ENCODE results near the gene ANAPC2. TPM values are rescaled to one million over a fixed set of nuclear protein-coding genes. Genes with fewer than 3 reads are reported as not detected.

ANAPC2 gene
- total RNA-seq, 4 donors from 2014 or later, result 18.7 to 28.7 (median 25.1) TPM

DNA sequence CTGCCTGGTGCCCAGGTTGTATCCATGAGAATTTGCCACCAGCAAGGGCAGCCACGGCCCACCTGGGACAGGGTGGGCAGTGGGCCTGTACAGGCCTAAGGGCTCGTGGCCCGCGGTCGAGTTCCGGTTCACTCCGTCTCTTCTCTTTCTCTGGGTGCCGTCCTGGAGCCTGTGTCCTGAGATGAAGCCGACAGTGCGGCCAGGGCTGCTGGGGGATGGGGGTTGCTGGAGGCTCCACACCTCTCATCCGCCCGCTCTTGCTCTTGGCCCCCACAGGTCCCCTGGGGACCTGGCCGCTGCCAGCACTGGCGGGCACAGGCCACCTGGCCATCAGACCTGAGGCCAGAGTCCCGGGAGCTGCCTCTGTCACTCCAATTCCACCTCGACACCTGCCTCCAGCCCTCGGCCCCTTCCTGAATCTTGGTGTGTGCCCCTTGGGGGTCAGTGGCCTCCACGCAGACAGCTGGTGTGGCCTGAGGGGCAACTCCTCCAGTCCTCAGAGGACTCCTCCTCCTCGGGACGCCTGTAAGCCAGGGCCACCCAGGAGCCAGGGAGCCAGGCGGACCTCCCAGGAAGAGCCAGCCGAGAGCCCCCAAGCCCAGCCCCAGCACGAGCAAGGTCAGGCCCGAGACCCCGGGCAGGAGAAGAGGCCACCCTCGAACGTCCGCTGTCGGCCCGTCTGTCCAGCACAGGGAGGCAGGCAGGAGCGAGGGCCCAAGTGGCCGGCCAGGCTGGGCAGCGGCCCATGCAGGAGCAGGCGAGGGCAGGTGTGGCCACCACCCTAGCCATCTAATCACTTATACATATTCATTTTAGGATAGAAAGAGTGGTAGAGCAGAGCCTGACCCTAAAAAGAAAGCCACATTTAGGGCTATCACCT lies 23.8 kb downstream of the ANAPC2 start:
- Histone ChIP-seq H3K4me3 (no peak overlapping the region), H3K9me3 (no peaks in the 10 kb centered on the region), H3K36me3 (no peaks in the 10 kb centered on the region), H3K27me3 (peaks cover 5 to 100% (median 98%) of the 10 kb centered on the region in 4 donors), H3K4me1 (peaks cover 40 to 59% (median 51%) of the 10 kb centered on the region in 4 donors), H3K27ac (replicated peaks in 1 of 4) (no peak overlapping the region)
- 57% methylated on average over 11 of the region's 34 CpGs for WGBS
- no peak for TF ChIP-seq EP300 (IDR thresholded peaks at IDR 0.05)
- no peak for TF ChIP-seq POLR2AphosphoS5 (IDR thresholded peaks at IDR 0.05)
- TF ChIP-seq, protein P1, sequence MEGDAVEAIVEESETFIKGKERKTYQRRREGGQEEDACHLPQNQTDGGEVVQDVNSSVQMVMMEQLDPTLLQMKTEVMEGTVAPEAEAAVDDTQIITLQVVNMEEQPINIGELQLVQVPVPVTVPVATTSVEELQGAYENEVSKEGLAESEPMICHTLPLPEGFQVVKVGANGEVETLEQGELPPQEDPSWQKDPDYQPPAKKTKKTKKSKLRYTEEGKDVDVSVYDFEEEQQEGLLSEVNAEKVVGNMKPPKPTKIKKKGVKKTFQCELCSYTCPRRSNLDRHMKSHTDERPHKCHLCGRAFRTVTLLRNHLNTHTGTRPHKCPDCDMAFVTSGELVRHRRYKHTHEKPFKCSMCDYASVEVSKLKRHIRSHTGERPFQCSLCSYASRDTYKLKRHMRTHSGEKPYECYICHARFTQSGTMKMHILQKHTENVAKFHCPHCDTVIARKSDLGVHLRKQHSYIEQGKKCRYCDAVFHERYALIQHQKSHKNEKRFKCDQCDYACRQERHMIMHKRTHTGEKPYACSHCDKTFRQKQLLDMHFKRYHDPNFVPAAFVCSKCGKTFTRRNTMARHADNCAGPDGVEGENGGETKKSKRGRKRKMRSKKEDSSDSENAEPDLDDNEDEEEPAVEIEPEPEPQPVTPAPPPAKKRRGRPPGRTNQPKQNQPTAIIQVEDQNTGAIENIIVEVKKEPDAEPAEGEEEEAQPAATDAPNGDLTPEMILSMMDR (IDR thresholded peaks at IDR 0.05), result no peak
- no peak for TF ChIP-seq POLR2A (IDR thresholded peaks at IDR 0.05; ENCODE audit: low read depth)
- intact Hi-C loops (cut with DNase I), result no loop called here
- DNase-seq (ENCODE audit: extremely low spot score), result no peak

DNA sequence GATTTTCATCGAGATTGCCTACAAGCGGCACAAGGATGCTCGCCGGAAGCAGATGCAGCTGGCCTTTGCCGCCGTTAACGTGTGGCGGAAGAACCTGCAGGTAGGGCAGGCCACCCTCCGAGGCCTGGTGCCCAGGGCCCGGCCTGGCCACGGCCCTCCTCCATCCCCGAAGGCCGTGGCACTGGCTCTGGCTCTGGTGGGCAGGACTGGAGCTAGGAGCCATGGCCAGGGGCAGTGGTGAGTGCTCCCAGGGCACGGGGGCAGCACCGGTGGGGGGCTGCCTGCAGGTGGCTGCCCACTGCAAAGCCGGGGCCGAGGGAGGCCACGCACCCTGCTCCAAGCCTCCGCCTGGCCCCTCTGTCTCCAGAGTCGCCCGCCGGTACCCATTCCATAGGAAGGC lies 24.6 kb downstream of the ANAPC2 start:
- Histone ChIP-seq H3K9me3 (no peaks in the 10 kb centered on the region), H3K4me3 (peak overlapping the region in 1 of 4 donors; percentile 28), H3K4me1 (peaks cover 32 to 51% (median 42%) of the 10 kb centered on the region in 4 donors), H3K36me3 (no peaks in the 10 kb centered on the region), H3K27ac (replicated peaks in 1 of 4) (no peak overlapping the region), H3K27me3 (peaks cover 0 to 100% (median 96%) of the 10 kb centered on the region in 4 donors)
- no peak for DNase-seq (ENCODE audit: extremely low spot score)
- WGBS, result no CpG with 5 or more reads among the region's 22 CpGs
- TF ChIP-seq POLR2A (IDR thresholded peaks at IDR 0.05; ENCODE audit: low read depth), result no peak
- TF ChIP-seq, protein P1 (IDR thresholded peaks at IDR 0.05), result no peak
- TF ChIP-seq POLR2AphosphoS5 (IDR thresholded peaks at IDR 0.05), result no peak
- no peak for TF ChIP-seq EP300 (IDR thresholded peaks at IDR 0.05)
- intact Hi-C loops (cut with DNase I), result no loop called here

DNA sequence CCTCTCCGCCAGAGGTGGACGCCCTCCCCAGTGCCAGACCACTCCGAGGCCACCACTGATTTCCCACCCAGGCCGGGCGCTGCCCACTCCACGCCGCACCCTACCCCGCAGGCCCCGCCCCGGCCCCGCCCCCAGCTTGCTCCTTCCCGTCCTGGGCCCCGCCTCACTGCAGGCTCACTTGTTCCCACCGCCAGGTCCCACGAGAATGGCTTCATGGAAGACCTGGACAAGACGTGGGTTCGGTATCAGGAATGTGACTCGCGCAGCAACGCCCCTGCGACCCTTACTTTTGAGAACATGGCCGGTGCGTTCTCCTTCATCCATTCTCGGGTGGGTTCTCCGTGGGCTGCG lies 25.0 kb downstream of the ANAPC2 start:
- TF ChIP-seq, protein P1 (IDR thresholded peaks at IDR 0.05), result no peak
- no peak for TF ChIP-seq POLR2AphosphoS5 (IDR thresholded peaks at IDR 0.05)
- TF ChIP-seq POLR2A (IDR thresholded peaks at IDR 0.05; ENCODE audit: low read depth), result no peak
- TF ChIP-seq EP300 (IDR thresholded peaks at IDR 0.05), result no peak
- no peak for DNase-seq (ENCODE audit: extremely low spot score)
- peaks cover 0 to 100% (median 95%) of the 10 kb centered on the region in 4 donors for H3K27me3 ChIP-seq
- H3K9me3 ChIP-seq, result no peaks in the 10 kb centered on the region
- H3K36me3 ChIP-seq, result no peaks in the 10 kb centered on the region
- peak overlapping the region; percentile 28 to 38 (median 30) for H3K4me3 ChIP-seq
- 27% methylated on average over 13 of the region's 26 CpGs for WGBS
- peaks cover 27 to 46% (median 38%) of the 10 kb centered on the region in 4 donors for H3K4me1 ChIP-seq
- intact Hi-C loops (cut with DNase I), result no loop called here
- H3K27ac ChIP-seq (replicated peaks in 1 of 4), result no peak overlapping the region

DNA sequence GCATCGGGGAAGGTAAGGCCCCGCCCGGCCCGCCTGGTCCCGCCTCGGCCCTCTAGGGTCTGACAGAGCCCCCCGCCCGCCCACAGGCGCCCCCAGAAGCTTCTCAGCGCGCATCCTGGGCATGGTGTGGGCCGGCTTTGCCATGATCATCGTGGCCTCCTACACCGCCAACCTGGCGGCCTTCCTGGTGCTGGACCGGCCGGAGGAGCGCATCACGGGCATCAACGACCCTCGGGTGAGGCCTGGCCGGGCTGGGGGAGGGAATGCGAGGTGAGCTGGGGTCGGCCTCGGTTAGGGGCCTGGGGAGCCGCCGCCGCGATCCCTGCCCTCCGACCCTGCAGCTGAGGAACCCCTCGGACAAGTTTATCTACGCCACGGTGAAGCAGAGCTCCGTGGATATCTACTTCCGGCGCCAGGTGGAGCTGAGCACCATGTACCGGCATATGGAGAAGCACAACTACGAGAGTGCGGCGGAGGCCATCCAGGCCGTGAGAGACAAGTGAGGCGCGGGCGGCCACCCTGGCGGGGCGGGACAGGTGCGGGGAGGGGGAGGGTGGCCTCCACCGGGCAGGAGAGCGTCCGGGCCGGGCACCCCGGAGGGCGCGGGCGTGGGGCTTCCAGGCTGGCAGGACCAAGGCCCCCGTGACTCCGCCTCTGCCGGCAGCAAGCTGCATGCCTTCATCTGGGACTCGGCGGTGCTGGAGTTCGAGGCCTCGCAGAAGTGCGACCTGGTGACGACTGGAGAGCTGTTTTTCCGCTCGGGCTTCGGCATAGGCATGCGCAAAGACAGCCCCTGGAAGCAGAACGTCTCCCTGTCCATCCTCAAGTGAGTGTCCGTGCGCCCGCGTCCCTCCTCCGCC lies 25.6 kb downstream of the ANAPC2 start:
- no CpG with 5 or more reads among the region's 74 CpGs for WGBS
- DNase-seq (ENCODE audit: extremely low spot score), result no peak
- Histone ChIP-seq H3K27ac (replicated peaks in 1 of 4) (no peak overlapping the region), H3K27me3 (peaks cover 0 to 100% (median 95%) of the 10 kb centered on the region in 4 donors), H3K9me3 (no peaks in the 10 kb centered on the region), H3K4me1 (peaks cover 21 to 40% (median 32%) of the 10 kb centered on the region in 4 donors), H3K4me3 (peak overlapping the region; percentile 28 to 38 (median 30)), H3K36me3 (no peaks in the 10 kb centered on the region)
- intact Hi-C loops (cut with DNase I), result no loop called here
- TF ChIP-seq, protein P1 (IDR thresholded peaks at IDR 0.05), result peak in 1 of 3 experiments; percentile 16
- no peak for TF ChIP-seq POLR2AphosphoS5 (IDR thresholded peaks at IDR 0.05)

Measured in esophagus muscularis mucosa (tissue), 4 donors.